Immature natural killer cell (primary cell): ENCODE data around the gene PABPN1L. TPM values are rescaled to one million over a fixed set of nuclear protein-coding genes. Genes with fewer than 3 reads are reported as not detected.
"Not testable (repeated sequence)": the region's sequence is repeated elsewhere in the genome, so short reads cannot be mapped to it uniquely, and the experiment has no call there.

ENCODE experiments used
- DNase-seq, 3 donors: peaks; one replicate each; pipeline ENCODE4 v3.0.0; 2022; ENCODE audit warnings: mixed read lengths in 1 of 3
- H3K27ac Mint-ChIP-seq, 6 donors: one replicate each; pipeline ENCODE4 v1.8.0; 2020; ENCODE audit warnings: mixed read lengths in 6 of 6, mild to moderate bottlenecking in 5 of 6, inconsistent platforms in 4 of 6, moderate library complexity in 3 of 6
- H3K27me3 Mint-ChIP-seq, 3 donors: one replicate each; pipeline ENCODE4 v1.8.0; 2020 to 2021; ENCODE audit warnings: low read depth in 3 of 3, mild to moderate bottlenecking in 3 of 3, mixed read lengths in 3 of 3, moderate library complexity in 3 of 3, inconsistent platforms in 1 of 3
- H3K36me3 Mint-ChIP-seq, 3 donors: one replicate each; pipeline ENCODE4 v1.8.0; 2020; ENCODE audit warnings: mixed read lengths in 3 of 3, inconsistent platforms in 2 of 3, mild to moderate bottlenecking in 2 of 3
- H3K4me1 Mint-ChIP-seq, 2 donors: one replicate each; pipeline ENCODE4 v1.8.0; 2020; ENCODE audit warnings: inconsistent platforms in 2 of 2, mild to moderate bottlenecking in 2 of 2, mixed read lengths in 2 of 2, moderate library complexity in 1 of 2
- H3K4me3 Mint-ChIP-seq, 5 donors: one replicate each; pipeline ENCODE4 v1.8.0; 2020; ENCODE audit warnings: mild to moderate bottlenecking in 5 of 5, mixed read lengths in 5 of 5, inconsistent platforms in 3 of 5, moderate library complexity in 3 of 5
- H3K9me3 Mint-ChIP-seq, 6 donors: one replicate each; pipeline ENCODE4 v1.8.0; 2020; ENCODE audit warnings: mild to moderate bottlenecking in 6 of 6, mixed read lengths in 6 of 6, inconsistent platforms in 4 of 6, moderate library complexity in 3 of 6
- polyA plus RNA-seq, 3 donors: library from polyadenylated mRNA; unstranded; fragments of 300-500 nt; fragmentation: Illumina TruSeq; gene quantifications; one replicate each; pipeline ENCODE4 v1.2.3, GENCODE V29; 2021

Gene PABPN1L
- polyA plus RNA-seq, 3 donors from 2014 or later: not detected

DNA sequence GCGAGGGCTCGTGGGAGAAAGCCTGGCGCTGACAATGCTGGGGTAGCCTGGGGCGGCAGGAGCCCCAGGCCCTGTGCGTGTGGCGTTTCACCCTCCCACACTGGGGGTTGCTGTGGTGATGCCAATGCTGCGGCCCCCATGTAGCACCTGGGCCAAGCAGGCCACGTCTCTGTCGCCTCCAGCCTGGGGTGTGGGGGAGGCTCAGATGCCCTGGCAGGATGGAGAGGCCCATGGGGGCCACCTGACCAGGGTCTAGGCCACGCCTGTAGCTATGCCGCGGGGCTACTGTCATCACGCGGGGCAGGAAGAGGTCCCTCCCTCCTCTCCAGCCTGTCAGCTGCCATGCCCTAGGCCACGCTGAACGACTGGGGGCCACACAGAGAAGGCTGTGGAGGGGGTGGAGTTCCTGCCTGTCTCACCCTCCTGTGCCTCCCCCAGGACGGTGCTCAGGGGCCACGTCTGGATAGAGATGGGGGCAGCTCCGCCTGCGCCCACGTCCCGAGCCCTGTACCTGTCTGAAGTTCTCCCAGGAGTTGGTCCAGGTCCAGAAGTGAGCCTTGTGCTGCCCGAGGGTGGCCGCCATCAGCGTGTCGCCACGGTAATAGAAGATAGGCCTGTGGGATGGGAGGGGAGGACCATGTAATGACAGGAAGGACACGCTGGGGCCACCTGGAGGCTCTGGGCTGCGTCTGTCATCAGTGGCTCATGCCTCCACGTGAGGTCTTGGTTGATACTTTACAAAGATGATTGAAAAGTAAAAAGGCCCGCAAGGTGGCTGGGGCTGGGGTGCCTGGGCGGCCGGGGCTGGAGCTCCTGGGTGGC is 42.0 kb downstream of the PABPN1L start:
- peaks cover 0 to 3% (median 2%) of the 10 kb centered on the region in 3 donors for H3K27me3 Mint-ChIP-seq
- no peaks in the 10 kb centered on the region for H3K4me1 Mint-ChIP-seq

DNA sequence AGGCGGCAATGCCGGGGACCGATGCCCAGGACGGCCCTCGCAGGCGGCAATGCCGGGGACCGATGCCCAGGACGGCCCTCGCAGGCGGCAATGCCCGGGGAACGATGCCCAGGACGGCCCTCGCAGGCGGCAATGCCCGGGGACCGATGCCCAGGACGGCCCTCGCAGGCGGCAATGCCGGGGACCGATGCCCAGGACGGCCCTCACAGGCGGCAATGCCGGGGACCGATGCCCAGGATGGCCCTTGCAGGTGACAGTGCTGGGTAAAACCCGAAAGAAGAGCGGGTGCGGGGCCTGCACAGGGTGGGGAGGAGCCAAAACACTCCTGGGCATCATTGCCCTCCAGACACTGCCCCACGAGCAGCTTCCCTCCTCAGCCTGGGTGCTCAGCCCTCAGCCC is 42.8 kb downstream of the PABPN1L start:
- not testable (repeated sequence) for H3K27ac Mint-ChIP-seq, H3K27me3 Mint-ChIP-seq, H3K4me1 Mint-ChIP-seq, DNase-seq, H3K4me3 Mint-ChIP-seq, H3K9me3 Mint-ChIP-seq, H3K36me3 Mint-ChIP-seq

More for the DNA sequence above, 42.0 kb downstream of the PABPN1L start:
- H3K36me3 Mint-ChIP-seq: peaks cover 0 to 3% (median 0%) of the 10 kb centered on the region in 3 donors
- H3K4me3 Mint-ChIP-seq: no peak overlapping the region
- no peaks in the 10 kb centered on the region for H3K9me3 Mint-ChIP-seq
- DNase-seq: no peak
- H3K27ac Mint-ChIP-seq: no peak overlapping the region

- no peak overlapping the region for H3K4me3 Mint-ChIP-seq
- H3K27ac Mint-ChIP-seq: no peak overlapping the region
- DNase-seq: no peak
- H3K9me3 Mint-ChIP-seq: no peaks in the 10 kb centered on the region
- no peaks in the 10 kb centered on the region for H3K4me1 Mint-ChIP-seq
- peaks cover 2% of the 10 kb centered on the region in 3 donors for H3K27me3 Mint-ChIP-seq
- H3K36me3 Mint-ChIP-seq: peaks cover 0 to 3% (median 0%) of the 10 kb centered on the region in 3 donors
These were observed 44.0 kb downstream of the PABPN1L start for GRCh38 chr16:88822281-88823040.

GRCh38 chr16:88821168-88821850 is 45.2 kb downstream of the PABPN1L start:
- no peaks in the 10 kb centered on the region for H3K9me3 Mint-ChIP-seq
- no peak overlapping the region for H3K4me3 Mint-ChIP-seq
- peaks cover 0 to 3% (median 0%) of the 10 kb centered on the region in 3 donors for H3K36me3 Mint-ChIP-seq
- no peak overlapping the region for H3K27ac Mint-ChIP-seq
- peaks cover 2% of the 10 kb centered on the region in 3 donors for H3K27me3 Mint-ChIP-seq
- DNase-seq: no peak
- H3K4me1 Mint-ChIP-seq: no peaks in the 10 kb centered on the region

DNA sequence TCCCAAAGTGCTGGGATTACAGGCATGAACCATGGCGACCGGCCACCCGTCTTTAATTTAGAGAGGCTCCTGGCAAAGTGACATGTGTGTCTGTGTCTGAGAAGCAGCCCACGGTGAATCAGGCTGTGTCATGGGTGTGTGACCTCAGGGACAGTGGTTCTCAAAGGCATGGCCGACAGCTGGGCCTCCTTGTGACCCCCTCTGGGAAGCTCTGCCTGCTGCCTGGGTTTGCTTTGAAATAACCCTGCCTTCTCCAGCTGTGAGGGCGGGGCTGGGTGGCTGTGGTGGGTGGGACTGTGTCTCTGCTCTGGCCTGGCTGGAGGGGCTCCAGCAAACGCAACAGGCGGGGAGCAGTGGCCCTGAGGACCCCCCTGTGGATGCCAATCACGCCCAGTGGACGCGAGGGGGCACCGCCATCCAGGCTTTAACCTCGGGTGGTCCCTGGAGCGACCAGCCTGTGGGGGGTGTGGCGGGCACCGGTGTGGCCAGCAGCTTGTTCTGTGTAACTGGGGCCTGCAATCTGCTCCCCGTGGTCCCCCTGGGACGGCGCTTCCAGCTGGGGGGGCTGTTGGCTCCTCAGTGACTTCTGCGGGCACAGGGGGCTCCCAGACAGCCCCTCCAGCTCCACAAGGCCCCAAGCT is 46.0 kb downstream of the PABPN1L start:
- no peaks in the 10 kb centered on the region for H3K4me1 Mint-ChIP-seq
- no peak overlapping the region for H3K27ac Mint-ChIP-seq
- no peak overlapping the region for H3K4me3 Mint-ChIP-seq
- H3K27me3 Mint-ChIP-seq: peaks cover 0 to 2% (median 2%) of the 10 kb centered on the region in 3 donors
- no peaks in the 10 kb centered on the region for H3K9me3 Mint-ChIP-seq
- peaks cover 0 to 3% (median 0%) of the 10 kb centered on the region in 3 donors for H3K36me3 Mint-ChIP-seq
- DNase-seq: no peak

DNA sequence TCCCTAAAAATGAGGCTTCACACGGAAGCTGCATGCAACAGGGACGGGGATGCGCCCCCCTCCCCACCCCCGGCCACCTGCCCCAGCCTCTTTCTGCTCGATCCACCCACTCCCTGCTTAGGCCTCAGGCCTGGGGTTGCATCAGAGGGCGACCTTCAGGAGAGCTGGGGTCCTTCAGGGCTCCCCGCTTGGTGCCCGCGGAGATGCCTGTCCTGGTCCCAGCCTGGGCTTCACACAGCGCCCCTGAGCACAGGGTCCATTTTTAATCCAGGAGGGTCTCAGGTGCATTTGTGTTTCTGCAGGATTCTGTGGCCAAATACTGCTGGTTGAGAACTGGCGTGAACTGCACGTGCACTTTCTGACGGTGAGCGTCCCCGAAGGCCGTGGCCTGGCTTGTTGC is 47.3 kb downstream of the PABPN1L start:
- H3K36me3 Mint-ChIP-seq: peaks cover 0 to 3% (median 0%) of the 10 kb centered on the region in 3 donors
- no peaks in the 10 kb centered on the region for H3K4me1 Mint-ChIP-seq
- no peak overlapping the region for H3K4me3 Mint-ChIP-seq
- H3K9me3 Mint-ChIP-seq: no peaks in the 10 kb centered on the region
- DNase-seq: no peak
- H3K27ac Mint-ChIP-seq: no peak overlapping the region
- peaks cover 0 to 2% (median 1%) of the 10 kb centered on the region in 3 donors for H3K27me3 Mint-ChIP-seq

DNA sequence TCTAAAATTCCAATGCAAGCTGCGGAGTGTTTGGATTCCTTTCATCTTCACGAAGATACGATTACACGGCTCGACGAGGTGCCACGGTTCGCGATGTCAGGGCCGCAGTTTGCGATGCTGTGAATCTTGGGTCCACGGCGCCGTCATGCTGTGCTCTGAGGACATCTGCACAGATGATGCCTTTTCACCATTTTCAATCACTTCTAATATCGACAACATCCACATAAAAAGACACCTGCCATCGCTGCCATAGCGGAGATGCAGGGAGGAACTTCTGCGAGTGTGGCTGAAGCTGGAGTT is 47.9 kb downstream of the PABPN1L start:
- Mint-ChIP-seq H3K27me3 (peaks cover 0 to 2% (median 1%) of the 10 kb centered on the region in 3 donors), H3K9me3 (no peaks in the 10 kb centered on the region), H3K4me1 (peaks cover 0 to 2% of the 10 kb centered on the region in 2 donors), H3K27ac (no peak overlapping the region), H3K36me3 (peaks cover 0 to 3% (median 0%) of the 10 kb centered on the region in 3 donors), H3K4me3 (no peak overlapping the region)
- DNase-seq: no peak

- H3K36me3 Mint-ChIP-seq: peaks cover 0 to 1% (median 0%) of the 10 kb centered on the region in 3 donors
- H3K4me3 Mint-ChIP-seq: no peak overlapping the region
- peaks cover 0 to 2% of the 10 kb centered on the region in 2 donors for H3K4me1 Mint-ChIP-seq
- DNase-seq: no peak
- peaks cover 0 to 2% (median 1%) of the 10 kb centered on the region in 3 donors for H3K27me3 Mint-ChIP-seq
- no peak overlapping the region for H3K27ac Mint-ChIP-seq
- no peaks in the 10 kb centered on the region for H3K9me3 Mint-ChIP-seq
These were observed 48.5 kb downstream of the PABPN1L start for GRCh38 chr16:88817785-88818574.

DNA sequence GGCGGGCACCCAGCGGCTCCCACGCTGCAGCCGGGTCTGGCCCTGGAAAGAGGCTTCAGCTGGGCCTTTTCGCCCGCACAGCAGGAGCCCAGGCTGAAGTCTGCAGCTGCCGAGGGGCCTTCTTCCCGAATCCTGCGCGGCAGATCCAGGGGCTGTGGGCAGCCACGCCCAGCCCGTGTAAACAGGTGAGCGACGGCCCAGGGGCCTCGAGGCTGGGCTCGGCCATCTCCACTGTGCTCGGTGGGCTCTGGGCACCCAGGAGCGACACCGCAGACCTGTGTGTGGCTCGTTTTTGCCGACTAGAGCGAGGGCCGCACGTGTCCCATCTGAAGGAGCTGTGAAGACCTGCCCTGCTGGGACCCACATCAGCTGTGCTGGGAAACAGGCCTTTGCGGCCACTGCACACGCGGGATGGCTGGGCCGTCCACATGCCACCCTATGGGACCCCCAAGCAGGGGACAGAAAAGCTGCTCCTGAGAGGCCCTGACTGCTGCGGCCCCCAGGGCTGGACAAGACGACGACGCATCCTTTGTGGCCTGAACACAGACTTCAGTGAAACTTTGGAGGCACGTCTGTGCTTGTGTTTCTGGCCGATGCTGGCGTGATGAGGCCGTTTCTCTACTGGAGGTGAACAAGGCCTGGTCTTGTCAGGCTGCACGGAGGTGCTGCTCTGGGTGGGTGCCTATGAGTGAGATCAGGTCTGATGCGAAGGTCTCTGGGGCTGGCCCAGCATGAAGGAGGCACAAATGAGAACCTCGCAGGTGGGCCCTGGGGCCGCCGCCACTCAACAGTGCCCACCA is 49.5 kb downstream of the PABPN1L start:
- no peaks in the 10 kb centered on the region for H3K36me3 Mint-ChIP-seq
- peaks cover 0 to 6% of the 10 kb centered on the region in 2 donors for H3K4me1 Mint-ChIP-seq
- DNase-seq: no peak
- no peak overlapping the region for H3K4me3 Mint-ChIP-seq
- H3K27ac Mint-ChIP-seq: no peak overlapping the region
- peaks cover under 1 to 3% (median 2%) of the 10 kb centered on the region in 3 donors for H3K27me3 Mint-ChIP-seq
- no peaks in the 10 kb centered on the region for H3K9me3 Mint-ChIP-seq

DNA sequence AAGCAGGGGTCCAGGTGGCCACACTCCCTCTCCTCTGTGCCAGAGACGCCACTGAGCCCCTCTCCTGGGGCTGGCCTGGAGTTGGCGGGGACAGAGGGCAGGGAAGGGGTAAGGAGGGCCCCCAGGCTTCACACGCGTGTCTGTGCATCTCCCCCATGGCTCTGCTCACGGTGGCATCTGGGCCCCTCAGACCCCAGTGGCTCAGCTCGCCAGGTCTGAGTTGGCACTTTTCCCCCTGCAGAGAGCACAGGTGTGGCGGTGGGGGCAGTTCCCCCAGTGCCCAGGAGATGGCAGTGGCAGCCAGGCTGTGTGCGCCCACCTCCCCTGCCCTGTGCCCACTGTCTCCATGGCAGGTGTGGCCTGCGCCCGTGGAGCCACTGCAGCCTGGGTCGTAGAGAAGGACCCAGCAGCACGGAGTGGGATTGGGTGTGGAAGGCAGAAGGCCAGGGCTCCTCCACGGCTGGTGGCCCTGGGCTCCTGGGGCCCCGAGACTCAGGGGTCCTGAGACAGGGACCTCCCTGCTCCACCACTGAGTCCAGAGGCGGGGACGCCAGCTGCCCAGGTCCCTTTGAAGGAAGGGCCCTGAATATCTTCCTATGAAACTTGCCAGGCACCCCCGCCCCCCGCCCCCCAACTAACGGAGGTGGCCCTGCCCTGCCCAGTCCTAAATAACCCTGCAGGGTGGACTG is 50.4 kb downstream of the PABPN1L start:
- Mint-ChIP-seq H3K27ac (no peak overlapping the region), H3K36me3 (no peaks in the 10 kb centered on the region), H3K4me1 (peaks cover 0 to 8% of the 10 kb centered on the region in 2 donors)

GRCh38 chr16:88815227-88815626 is 51.2 kb downstream of the PABPN1L start:
- H3K9me3 Mint-ChIP-seq: no peaks in the 10 kb centered on the region
- no peak overlapping the region for H3K4me3 Mint-ChIP-seq
- peaks cover 0 to 16% of the 10 kb centered on the region in 2 donors for H3K4me1 Mint-ChIP-seq
- H3K36me3 Mint-ChIP-seq: no peaks in the 10 kb centered on the region
- H3K27ac Mint-ChIP-seq: no peak overlapping the region
- DNase-seq: no peak
- H3K27me3 Mint-ChIP-seq: peaks cover 2 to 6% (median 2%) of the 10 kb centered on the region in 3 donors

More for the DNA sequence above, 50.4 kb downstream of the PABPN1L start:
- Mint-ChIP-seq H3K27me3 (peaks cover 2 to 6% (median 2%) of the 10 kb centered on the region in 3 donors), H3K4me3 (no peak overlapping the region), H3K9me3 (no peaks in the 10 kb centered on the region)
- DNase-seq: peak in 2 of 3 donors; percentile 23 to 43

- H3K4me1 Mint-ChIP-seq: peaks cover 0 to 19% of the 10 kb centered on the region in 2 donors
- peaks cover 2 to 6% (median 2%) of the 10 kb centered on the region in 3 donors for H3K27me3 Mint-ChIP-seq
- H3K4me3 Mint-ChIP-seq: peak overlapping the region in 4 of 5 donors; percentile 29 to 68 (median 55)
- H3K27ac Mint-ChIP-seq: no peak overlapping the region
- H3K36me3 Mint-ChIP-seq: no peaks in the 10 kb centered on the region
- no peaks in the 10 kb centered on the region for H3K9me3 Mint-ChIP-seq
- DNase-seq: no peak
These were observed 52.3 kb downstream of the PABPN1L start for GRCh38 chr16:88814144-88814502.
